ENCODE data around the gene PTPRM.

Gene PTPRM

DNA sequence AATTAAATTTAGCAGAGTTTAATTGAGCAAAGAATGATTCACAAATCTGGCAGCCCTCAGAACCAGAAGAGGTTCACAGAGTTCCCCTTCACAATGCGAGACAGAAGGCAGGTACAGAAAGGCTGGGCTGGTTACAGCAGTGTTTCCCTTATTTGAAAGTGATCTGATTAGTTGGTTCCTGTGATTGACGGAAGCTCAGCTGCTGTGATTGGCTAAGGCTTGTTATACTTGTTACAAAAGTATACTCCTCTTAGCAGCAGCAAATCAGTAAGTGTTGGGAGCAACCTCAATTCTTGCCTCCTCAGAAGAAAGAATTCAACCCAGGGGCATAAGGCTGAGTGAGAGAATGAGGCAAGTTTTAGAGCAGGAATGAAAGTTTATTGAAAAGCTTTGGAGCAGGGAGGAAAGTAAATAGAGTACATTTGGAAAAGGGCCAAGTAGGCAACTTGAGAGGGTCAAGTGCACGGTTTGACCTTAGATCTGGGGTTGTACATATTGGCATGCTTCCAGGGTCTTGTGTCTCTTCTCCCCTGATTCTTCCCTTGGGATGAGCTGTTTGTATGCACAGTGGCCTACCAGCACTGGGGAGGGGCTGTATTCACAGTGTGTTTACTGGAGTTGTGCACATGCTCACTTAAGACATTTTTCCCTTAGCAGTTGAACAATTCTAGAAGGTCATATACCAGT lies 610.4 kb downstream of the PTPRM start:
- H3F3A ChIP-seq (ENCODE audit: insufficient read depth): no peaks in the 10 kb centered on the region
- no peaks in the 10 kb centered on the region for H3K9me2 ChIP-seq (replicated peaks; ENCODE audit: insufficient read depth, low read length)
- TF ChIP-seq, protein P1, sequence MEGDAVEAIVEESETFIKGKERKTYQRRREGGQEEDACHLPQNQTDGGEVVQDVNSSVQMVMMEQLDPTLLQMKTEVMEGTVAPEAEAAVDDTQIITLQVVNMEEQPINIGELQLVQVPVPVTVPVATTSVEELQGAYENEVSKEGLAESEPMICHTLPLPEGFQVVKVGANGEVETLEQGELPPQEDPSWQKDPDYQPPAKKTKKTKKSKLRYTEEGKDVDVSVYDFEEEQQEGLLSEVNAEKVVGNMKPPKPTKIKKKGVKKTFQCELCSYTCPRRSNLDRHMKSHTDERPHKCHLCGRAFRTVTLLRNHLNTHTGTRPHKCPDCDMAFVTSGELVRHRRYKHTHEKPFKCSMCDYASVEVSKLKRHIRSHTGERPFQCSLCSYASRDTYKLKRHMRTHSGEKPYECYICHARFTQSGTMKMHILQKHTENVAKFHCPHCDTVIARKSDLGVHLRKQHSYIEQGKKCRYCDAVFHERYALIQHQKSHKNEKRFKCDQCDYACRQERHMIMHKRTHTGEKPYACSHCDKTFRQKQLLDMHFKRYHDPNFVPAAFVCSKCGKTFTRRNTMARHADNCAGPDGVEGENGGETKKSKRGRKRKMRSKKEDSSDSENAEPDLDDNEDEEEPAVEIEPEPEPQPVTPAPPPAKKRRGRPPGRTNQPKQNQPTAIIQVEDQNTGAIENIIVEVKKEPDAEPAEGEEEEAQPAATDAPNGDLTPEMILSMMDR (IDR thresholded peaks at IDR 0.05; ENCODE audit: insufficient read depth, low read length, poor library complexity, severe bottlenecking): no peak
- no peak for TF ChIP-seq EZH2phosphoT487 (conservative IDR thresholded peaks at IDR 0.05; ENCODE audit: low read length)
- no peak overlapping the region for H3K4me3 ChIP-seq (ENCODE audit: insufficient read depth, low read length, poor library complexity, severe bottlenecking)
- no peak overlapping the region for H3K27ac ChIP-seq (ENCODE audit: low read depth, low read length)
- no peaks in the 10 kb centered on the region for H3K9me3 ChIP-seq (ENCODE audit: insufficient read depth, low read length)
- no peaks in the 10 kb centered on the region for H3K36me3 ChIP-seq (ENCODE audit: low read length)
- no peak overlapping the region for H3K4me2 ChIP-seq (ENCODE audit: low read depth, low read length, poor library complexity, severe bottlenecking)
- no peaks in the 10 kb centered on the region for H4K20me1 ChIP-seq (ENCODE audit: low read depth, low read length)
- no peaks in the 10 kb centered on the region for H3K79me2 ChIP-seq (ENCODE audit: insufficient read depth, low read length)
- no peaks in the 10 kb centered on the region for H3K27me3 ChIP-seq (ENCODE audit: low read length)
- no peak overlapping the region for H2AFZ ChIP-seq (ENCODE audit: low read depth, low read length, severe bottlenecking)
- no peak overlapping the region for H3K9ac ChIP-seq (ENCODE audit: low read length)

DNA sequence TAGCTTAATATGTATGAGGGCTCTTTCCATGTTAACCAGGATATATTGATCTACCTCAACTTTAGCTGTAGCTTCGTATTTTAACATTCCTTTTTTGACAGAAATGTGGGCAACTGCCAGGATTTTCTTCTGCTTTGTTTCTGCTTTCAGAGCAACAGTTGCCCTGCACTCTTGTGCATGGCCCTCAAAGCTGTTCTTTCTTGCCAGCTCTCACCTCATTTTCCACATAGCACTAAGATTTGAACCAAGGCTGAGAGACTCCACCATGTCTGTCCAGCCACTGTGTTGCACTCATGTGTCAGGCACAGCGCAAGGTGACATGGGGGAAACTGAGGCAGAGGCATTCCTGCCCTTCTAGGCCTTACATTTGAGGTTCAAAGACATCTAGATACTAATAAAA lies 619.3 kb downstream of the PTPRM start:
- Histone ChIP-seq H3K9me3 (ENCODE audit: insufficient read depth, low read length) (no peaks in the 10 kb centered on the region), H3K27me3 (ENCODE audit: low read length) (no peaks in the 10 kb centered on the region), H3K79me2 (ENCODE audit: insufficient read depth, low read length) (no peaks in the 10 kb centered on the region)

DNA sequence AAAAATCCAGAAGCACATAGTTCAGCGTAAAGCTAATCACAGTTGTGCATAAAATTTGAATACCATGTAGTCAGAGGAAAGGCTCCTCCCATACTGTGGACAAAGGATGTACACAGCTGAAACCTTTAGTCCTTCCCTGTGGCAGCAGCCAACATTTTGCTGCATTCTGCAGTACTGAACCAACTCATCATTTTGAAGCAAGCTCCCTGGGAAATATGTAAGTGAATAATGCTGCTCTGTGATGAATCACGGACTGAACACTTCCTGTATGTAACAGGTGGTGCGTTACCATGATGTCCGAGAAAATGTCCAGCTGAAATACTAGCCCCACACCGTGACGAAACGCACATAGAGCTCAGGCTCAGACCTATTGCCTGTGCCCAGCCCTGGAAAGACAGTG lies 621.1 kb downstream of the PTPRM start:
- Histone ChIP-seq H3K79me2 (ENCODE audit: insufficient read depth, low read length) (no peaks in the 10 kb centered on the region), H3K36me3 (ENCODE audit: low read length) (no peaks in the 10 kb centered on the region), H3K9ac (ENCODE audit: low read length) (no peak overlapping the region), H4K20me1 (ENCODE audit: low read depth, low read length) (no peaks in the 10 kb centered on the region), H3F3A (ENCODE audit: insufficient read depth) (no peaks in the 10 kb centered on the region), H3K4me3 (ENCODE audit: insufficient read depth, low read length, poor library complexity, severe bottlenecking) (no peak overlapping the region), H3K9me2 (replicated peaks; ENCODE audit: insufficient read depth, low read length) (no peaks in the 10 kb centered on the region), H3K27ac (ENCODE audit: low read depth, low read length) (no peak overlapping the region), H3K9me3 (ENCODE audit: insufficient read depth, low read length) (no peaks in the 10 kb centered on the region), H3K27me3 (ENCODE audit: low read length) (no peaks in the 10 kb centered on the region), H2AFZ (ENCODE audit: low read depth, low read length, severe bottlenecking) (no peak overlapping the region), H3K4me2 (ENCODE audit: low read depth, low read length, poor library complexity, severe bottlenecking) (no peak overlapping the region)
- no peak for TF ChIP-seq EZH2phosphoT487 (conservative IDR thresholded peaks at IDR 0.05; ENCODE audit: low read length)
- TF ChIP-seq, protein P1 (IDR thresholded peaks at IDR 0.05; ENCODE audit: insufficient read depth, low read length, poor library complexity, severe bottlenecking): no peak

More for the DNA sequence above, 619.3 kb downstream of the PTPRM start:
- H3K9ac ChIP-seq (ENCODE audit: low read length): no peak overlapping the region
- H2AFZ ChIP-seq (ENCODE audit: low read depth, low read length, severe bottlenecking): no peak overlapping the region
- no peak overlapping the region for H3K4me2 ChIP-seq (ENCODE audit: low read depth, low read length, poor library complexity, severe bottlenecking)
- TF ChIP-seq, protein P1 (IDR thresholded peaks at IDR 0.05; ENCODE audit: insufficient read depth, low read length, poor library complexity, severe bottlenecking): no peak
- no peak for TF ChIP-seq EZH2phosphoT487 (conservative IDR thresholded peaks at IDR 0.05; ENCODE audit: low read length)
- no peaks in the 10 kb centered on the region for H4K20me1 ChIP-seq (ENCODE audit: low read depth, low read length)
- no peaks in the 10 kb centered on the region for H3K9me2 ChIP-seq (replicated peaks; ENCODE audit: insufficient read depth, low read length)
- no peaks in the 10 kb centered on the region for H3K36me3 ChIP-seq (ENCODE audit: low read length)
- H3K4me3 ChIP-seq (ENCODE audit: insufficient read depth, low read length, poor library complexity, severe bottlenecking): no peak overlapping the region
- H3K27ac ChIP-seq (ENCODE audit: low read depth, low read length): no peak overlapping the region
- no peaks in the 10 kb centered on the region for H3F3A ChIP-seq (ENCODE audit: insufficient read depth)

All from SU-DHL-6 (cell line).